Activated CD8-positive, alpha-beta memory T cell treated with anti-CD3 and anti-CD28 coated beads, Interleukin-2, amount 10 ng/mL, durations not matched to agents 7 days and 5 days (primary cell): ENCODE measurements around the gene TRIM56. TPM values are rescaled to one million over a fixed set of nuclear protein-coding genes. Genes with fewer than 3 reads are reported as not detected.
"Not testable (repeated sequence)": the region's sequence is repeated elsewhere in the genome, so short reads cannot be mapped to it uniquely, and the experiment has no call there.

Experiments used
- ATAC-seq: fragments of 150-1000 bp; cut with Tn5 transposase; one replicate; pipeline ENCODE4 v1.10.0; 2021; ENCODE audit warnings: moderate library complexity
- CTCF ChIA-PET: fragments of 350-600 bp; sonication (Branson Sonifier 250); formaldehyde crosslinking; loops from one replicate; lab custom pipeline; 2021; ENCODE audit warnings: antibody characterized with exemption; lab: Charles Lee
- DNase-seq: peaks from one replicate; pipeline ENCODE4 v3.0.0-alpha.2; 2020
- H3K27ac Mint-ChIP-seq: one replicate; pipeline ENCODE4 v1.8.0; 2021; ENCODE audit warnings: mild to moderate bottlenecking, mixed read lengths
- H3K27me3 Mint-ChIP-seq: one replicate; pipeline ENCODE4 v1.8.0; 2021; ENCODE audit warnings: mixed read lengths
- H3K36me3 Mint-ChIP-seq: one replicate; pipeline ENCODE4 v1.8.0; 2021; ENCODE audit warnings: mild to moderate bottlenecking, mixed read lengths
- H3K4me1 Mint-ChIP-seq: one replicate; pipeline ENCODE4 v1.8.0; 2021; ENCODE audit warnings: mixed read lengths
- H3K4me3 Mint-ChIP-seq: one replicate; pipeline ENCODE4 v1.8.0; 2021; ENCODE audit warnings: mild to moderate bottlenecking, moderate library complexity, mixed read lengths
- H3K9me3 Mint-ChIP-seq: one replicate; pipeline ENCODE4 v1.8.0; 2022; ENCODE audit warnings: low read depth, mixed read lengths
- total RNA-seq, 2 experiments: library from RNA; stranded (reverse); gene quantifications; one replicate each; pipeline ENCODE4 v1.2.3, GENCODE V29; 2021

The TRIM56 gene
- total RNA-seq, 2 experiments from 2014 or later: 68.2 to 110 TPM

GRCh38 chr7:101132626-101133600 lies 47.6 kb downstream of the TRIM56 start:
- peaks cover 72% of the 10 kb centered on the region for H3K27me3 Mint-ChIP-seq
- not testable (repeated sequence) for H3K4me3 Mint-ChIP-seq, DNase-seq, ATAC-seq, H3K27ac Mint-ChIP-seq, H3K36me3 Mint-ChIP-seq, H3K9me3 Mint-ChIP-seq
- peaks cover 17% of the 10 kb centered on the region for H3K4me1 Mint-ChIP-seq
- CTCF ChIA-PET: interaction anchor here (0.8 to 4.0 kb wide), 2 partner anchors 11 to 238 kb away, joined by 4 to 20 read pairs; no protein-coding TSS in a partner anchor

- no peak overlapping the region for H3K27ac Mint-ChIP-seq
- CTCF ChIA-PET: interaction anchor here (0.8 to 4.0 kb wide), 4 partner anchors 10 to 239 kb away, joined by 3 to 20 read pairs (median 4); no protein-coding TSS in a partner anchor
- no peak overlapping the region for H3K4me3 Mint-ChIP-seq
- no peak for DNase-seq
- peaks cover 67% of the 10 kb centered on the region for H3K27me3 Mint-ChIP-seq
- no peaks in the 10 kb centered on the region for H3K9me3 Mint-ChIP-seq
- no peaks in the 10 kb centered on the region for H3K36me3 Mint-ChIP-seq
- H3K4me1 Mint-ChIP-seq: peaks cover 19% of the 10 kb centered on the region
- no peak for ATAC-seq
Measured at GRCh38 chr7:101133621-101134398, 48.5 kb downstream of the TRIM56 start.

- Mint-ChIP-seq H3K9me3 (no peaks in the 10 kb centered on the region), H3K4me3 (no peak overlapping the region), H3K36me3 (no peaks in the 10 kb centered on the region), H3K27me3 (peaks cover 65% of the 10 kb centered on the region), H3K27ac (no peak overlapping the region), H3K4me1 (peaks cover 23% of the 10 kb centered on the region)
- no peak for ATAC-seq
- CTCF ChIA-PET: interaction anchor here (0.8 to 4.0 kb wide), 3 partner anchors 9 to 58 kb away, joined by 3 to 20 read pairs (median 4); no protein-coding TSS in a partner anchor
- DNase-seq: no peak
Measured at GRCh38 chr7:101134399-101134980, 49.2 kb downstream of the TRIM56 start.

GRCh38 chr7:101137651-101138212 lies 52.5 kb downstream of the TRIM56 start:
- H3K4me1 Mint-ChIP-seq: peaks cover 42% of the 10 kb centered on the region
- no peak overlapping the region for H3K4me3 Mint-ChIP-seq
- CTCF ChIA-PET: interaction anchor here (0.6 to 3.0 kb wide), 13 partner anchors 10 to 243 kb away, joined by 3 to 16 read pairs (median 4); partner anchors contain the start of genes SERPINE1 and VGF
- H3K27me3 Mint-ChIP-seq: peaks cover 47% of the 10 kb centered on the region
- ATAC-seq: no peak
- no peaks in the 10 kb centered on the region for H3K36me3 Mint-ChIP-seq
- H3K27ac Mint-ChIP-seq: no peak overlapping the region
- no peak for DNase-seq
- no peaks in the 10 kb centered on the region for H3K9me3 Mint-ChIP-seq

- CTCF ChIA-PET: interaction anchor here (0.6 to 3.0 kb wide), 13 partner anchors 9 to 244 kb away, joined by 3 to 16 read pairs (median 6); partner anchors contain the start of genes SERPINE1 and VGF
- H3K36me3 Mint-ChIP-seq: no peaks in the 10 kb centered on the region
Measured at GRCh38 chr7:101138213-101138870, 53.1 kb downstream of the TRIM56 start.

GRCh38 chr7:101140339-101140699 lies 55.0 kb downstream of the TRIM56 start:
- Mint-ChIP-seq H3K27me3 (peaks cover 35% of the 10 kb centered on the region), H3K36me3 (no peaks in the 10 kb centered on the region), H3K9me3 (no peaks in the 10 kb centered on the region), H3K4me1 (peaks cover 46% of the 10 kb centered on the region), H3K4me3 (no peak overlapping the region), H3K27ac (no peak overlapping the region)
- CTCF ChIA-PET: interaction anchor here (0.9 to 5.6 kb wide), 9 partner anchors 14 to 150 kb away, joined by 3 to 90 read pairs (median 5); partner anchors contain the start of genes AP1S1, PLOD3, SERPINE1 and VGF
- no peak for DNase-seq
- ATAC-seq: no peak

More at GRCh38 chr7:101138213-101138870, 53.1 kb downstream of the TRIM56 start:
- Mint-ChIP-seq H3K4me3 (no peak overlapping the region), H3K4me1 (peaks cover 44% of the 10 kb centered on the region), H3K27ac (peak overlapping the region; percentile 29), H3K9me3 (no peaks in the 10 kb centered on the region), H3K27me3 (peaks cover 45% of the 10 kb centered on the region)
- ATAC-seq (peak; percentile 97), DNase-seq (peak; percentile 91)

- Mint-ChIP-seq H3K9me3 (no peaks in the 10 kb centered on the region), H3K27ac (peak overlapping the region; percentile 24)
Measured at GRCh38 chr7:101140746-101141382, 55.6 kb downstream of the TRIM56 start.

More at GRCh38 chr7:101140746-101141382, 55.6 kb downstream of the TRIM56 start:
- Mint-ChIP-seq H3K36me3 (no peaks in the 10 kb centered on the region), H3K4me3 (no peak overlapping the region), H3K4me1 (peaks cover 46% of the 10 kb centered on the region), H3K27me3 (peaks cover 32% of the 10 kb centered on the region)
- CTCF ChIA-PET: interaction anchor here (0.7 to 5.6 kb wide), 11 partner anchors 14 to 149 kb away, joined by 3 to 90 read pairs (median 5); partner anchors contain the start of genes AP1S1, PLOD3, SERPINE1 and VGF
- ATAC-seq (no peak), DNase-seq (no peak)

Other genes starting within 250 kb of the TRIM56 start
- 10 to 100 TPM; 28.6 to 30.1 TPM for gene SLC12A9, start 232.8 kb upstream of the TRIM56 start, total RNA-seq
- 10 to 100 TPM; 38.2 to 39.3 TPM for gene TRIP6, start 218.1 kb upstream of the TRIM56 start, total RNA-seq
- 100 to 1,000 TPM; 290 to 312 TPM for gene SRRT, start 210.4 kb upstream of the TRIM56 start, total RNA-seq
- 1 to 10 TPM; 2.3 to 2.7 TPM for gene UFSP1, start 195.8 kb upstream of the TRIM56 start, total RNA-seq
- gene ACHE, start 189.6 kb upstream of the TRIM56 start, total RNA-seq: under 1 TPM in 1 of 2 experiments, not detected in 1; 0.23 TPM
- gene MUC3A, start 135.9 kb upstream of the TRIM56 start, total RNA-seq: not detected
- under 1 TPM; 0.64 to 0.68 TPM for gene MUC12, start 115.9 kb upstream of the TRIM56 start, total RNA-seq
- not detected for gene MUC17, start 65.4 kb upstream of the TRIM56 start, total RNA-seq
- 1 to 10 TPM in 1 of 2 experiments, under 1 TPM in 1; 0.29 to 1.2 TPM for gene SERPINE1, start 41.6 kb downstream of the TRIM56 start, total RNA-seq
- gene AP1S1, start 69.0 kb downstream of the TRIM56 start, total RNA-seq: 10 to 100 TPM; 49.9 to 51.7 TPM
- under 1 TPM; 0.44 to 0.66 TPM for gene VGF, start 80.1 kb downstream of the TRIM56 start, total RNA-seq
- gene NAT16, start 94.8 kb downstream of the TRIM56 start, total RNA-seq: not detected
- not detected for gene MOGAT3, start 115.6 kb downstream of the TRIM56 start, total RNA-seq
- 10 to 100 TPM; 41.6 to 42.3 TPM for gene PLOD3, start 132.1 kb downstream of the TRIM56 start, total RNA-seq
- 10 to 100 TPM; 56.6 to 57.1 TPM for gene ZNHIT1, start 132.7 kb downstream of the TRIM56 start, total RNA-seq
- gene CLDN15, start 152.3 kb downstream of the TRIM56 start, total RNA-seq: 10 to 100 TPM; 21.6 TPM
- gene FIS1, start 159.6 kb downstream of the TRIM56 start, total RNA-seq: 100 to 1,000 TPM in 1 of 2 experiments, 10 to 100 TPM in 1; 86.7 to 117 TPM
- gene IFT22, start 236.3 kb downstream of the TRIM56 start, total RNA-seq: 1 to 10 TPM; 4.7 to 4.8 TPM